Gastrocnemius medialis (tissue), 4 donors: Measurements from ENCODE around the gene TMEM269. TPM values are rescaled to one million over a fixed set of nuclear protein-coding genes. Genes with fewer than 3 reads are reported as not detected.

Experiments used
- ATAC-seq, 2 donors: fragments of 150-250 bp; one replicate each; pipeline ENCODE4 v1.9.1; 2016
- DNase-seq, 2 donors: peaks; one replicate each; pipeline ENCODE4 v3.0.0-alpha.2; 2019
- H3K27ac ChIP-seq, 4 donors: fragments of 200-600 bp; sonication (generic); 1 replicate in 1 of 4; 2 replicates in 3 of 4; pipeline ENCODE4 v1.5.1; 2016 to 2018; ENCODE audit warnings: mild to moderate bottlenecking in 2 of 4, moderate library complexity in 1 of 4
- H3K27me3 ChIP-seq, 3 donors: fragments of 200-600 bp; sonication (generic) in 2 of 3; 1 replicate in 1 of 3; 2 replicates in 2 of 3; pipeline versions ENCODE4 v1.5.1 to v1.6.0; 2016 to 2019; ENCODE audit warnings: mild to moderate bottlenecking in 1 of 3, moderate library complexity in 1 of 3
- H3K36me3 ChIP-seq, 2 donors: fragments of 200-600 bp; sonication (generic) in 1 of 2; one replicate each; pipeline ENCODE4 v1.5.1; 2017 to 2018
- H3K4me1 ChIP-seq, 2 donors: fragments of 200-600 bp; sonication (generic) in 1 of 2; one replicate each; pipeline ENCODE4 v1.5.1; 2016 to 2017; ENCODE audit warnings: mild to moderate bottlenecking in 2 of 2
- H3K4me3 ChIP-seq, 4 donors: fragments of 200-600 bp; sonication (generic) in 3 of 4; 1 replicate in 1 of 4; 2 replicates in 3 of 4; pipeline ENCODE4 v1.5.1; 2016 to 2019; ENCODE audit warnings: mild to moderate bottlenecking in 2 of 4
- H3K9me3 ChIP-seq, 3 donors: fragments of 200-600 bp; sonication (generic) in 2 of 3; 1 replicate in 1 of 3; 2 replicates in 2 of 3; pipeline ENCODE4 v1.5.1; 2016 to 2019
- POLR2A ChIP-seq, 2 donors: fragments of 450-650 bp; IDR thresholded peaks; one replicate each; pipeline ENCODE4 v1.6.1; 2017; ENCODE audit warnings: antibody characterized with exemption in 2 of 2, mild to moderate bottlenecking in 2 of 2, moderate library complexity in 2 of 2
- in situ Hi-C, 4 donors: fragments of 200-750 bp; cut with MboI; loops; one replicate each; pipeline versions ENCODE4 v1.15.0 to v1.8.0; 2017; ENCODE audit warnings: low sequenced_read_pairs in 4 of 4
- intact Hi-C: fragments of 100-400 bp; cut with DNase I; formaldehyde crosslinking; loops from one replicate; pipeline ENCODE4 v1.15.1; 2023; ENCODE audit warnings: low total_unique reads
- total RNA-seq, 4 donors: library from RNA; depleted of rRNA; stranded (reverse); fragments of >200 nt; gene quantifications; one replicate each; pipeline versions ENCODE4 v1.1.0 to v1.2.3, GENCODE V29; 2016
- TF ChIP-seq, protein P1 (sequence below), 5 experiments: fragments of 450-650 bp in 3 of 5; fragments of 200-600 bp in 2 of 5; sonication (generic) in 2 of 5; IDR thresholded peaks in 4 of 5; conservative IDR thresholded peaks in 1 of 5; 1 replicate in 4 of 5; 2 replicates in 1 of 5; pipeline ENCODE4 v1.5.1; 2016 to 2019; ENCODE audit warnings: antibody characterized with exemption in 5 of 5, mild to moderate bottlenecking in 3 of 5, moderate library complexity in 3 of 5

TMEM269 gene
- under 1 TPM in 2 of 4 donors, not detected in 2; 0.19 to 0.25 TPM for total RNA-seq

DNA sequence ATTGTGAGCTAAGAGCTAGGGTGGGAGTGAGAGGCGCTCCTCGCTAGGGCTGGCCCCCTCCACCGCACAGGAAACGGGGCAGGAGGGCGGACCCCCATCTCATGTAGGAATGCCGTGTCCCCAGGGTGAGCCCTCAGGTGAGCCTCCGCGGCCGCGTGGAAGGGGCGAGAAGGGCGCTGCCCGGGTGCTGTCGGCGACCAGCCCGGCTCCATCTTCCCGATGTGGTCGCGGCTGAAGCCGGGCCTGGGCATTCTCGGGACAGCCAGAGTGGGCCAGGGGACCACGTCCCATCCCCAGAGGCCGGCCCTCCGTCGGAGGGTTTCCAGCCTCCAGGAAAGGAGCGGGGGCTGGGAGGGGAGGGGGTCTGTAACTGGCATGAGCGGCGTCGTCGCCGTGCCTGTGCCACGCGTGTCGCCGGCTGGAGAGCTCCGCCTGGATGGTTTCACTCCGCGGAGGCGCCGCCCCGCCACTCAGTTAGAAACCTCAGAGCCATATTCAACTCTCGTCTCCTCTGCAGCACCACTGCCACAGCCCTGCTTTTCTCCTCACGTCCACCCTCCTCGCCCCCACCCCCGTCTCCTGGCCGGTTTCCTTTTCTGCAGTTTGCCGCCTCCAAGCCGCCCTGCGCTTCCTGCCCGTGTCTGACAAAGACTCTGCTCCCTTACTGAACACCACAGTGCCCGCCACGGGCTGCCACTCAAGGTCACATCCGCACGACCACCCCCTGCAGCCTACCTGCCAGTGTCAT is at the start of gene TMEM269:
TMEM269 (plus strand) TSS at position 46 of the 748 bp plus-strand sequence. CDS start 4,903 bp downstream, outside the sequence.
- Histone ChIP-seq H3K27me3 (peaks cover 0 to 10% (median 0%) of the 10 kb centered on the region in 3 donors), H3K36me3 (peaks cover 0 to 9% of the 10 kb centered on the region in 2 donors), H3K4me1 (peaks cover 0 to 11% of the 10 kb centered on the region in 2 donors), H3K4me3 (peak within 1 kb of the TSS; percentile 36 to 52 (median 48)), H3K27ac (no peak within 1 kb of the TSS), H3K9me3 (no peaks in the 10 kb centered on the region)
- ATAC-seq (no peak), DNase-seq (no peak)
- intact Hi-C loops: no loop called here
- no peak for TF ChIP-seq POLR2A (IDR thresholded peaks at IDR 0.05)
- TF ChIP-seq, protein P1, sequence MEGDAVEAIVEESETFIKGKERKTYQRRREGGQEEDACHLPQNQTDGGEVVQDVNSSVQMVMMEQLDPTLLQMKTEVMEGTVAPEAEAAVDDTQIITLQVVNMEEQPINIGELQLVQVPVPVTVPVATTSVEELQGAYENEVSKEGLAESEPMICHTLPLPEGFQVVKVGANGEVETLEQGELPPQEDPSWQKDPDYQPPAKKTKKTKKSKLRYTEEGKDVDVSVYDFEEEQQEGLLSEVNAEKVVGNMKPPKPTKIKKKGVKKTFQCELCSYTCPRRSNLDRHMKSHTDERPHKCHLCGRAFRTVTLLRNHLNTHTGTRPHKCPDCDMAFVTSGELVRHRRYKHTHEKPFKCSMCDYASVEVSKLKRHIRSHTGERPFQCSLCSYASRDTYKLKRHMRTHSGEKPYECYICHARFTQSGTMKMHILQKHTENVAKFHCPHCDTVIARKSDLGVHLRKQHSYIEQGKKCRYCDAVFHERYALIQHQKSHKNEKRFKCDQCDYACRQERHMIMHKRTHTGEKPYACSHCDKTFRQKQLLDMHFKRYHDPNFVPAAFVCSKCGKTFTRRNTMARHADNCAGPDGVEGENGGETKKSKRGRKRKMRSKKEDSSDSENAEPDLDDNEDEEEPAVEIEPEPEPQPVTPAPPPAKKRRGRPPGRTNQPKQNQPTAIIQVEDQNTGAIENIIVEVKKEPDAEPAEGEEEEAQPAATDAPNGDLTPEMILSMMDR (IDR thresholded peaks at IDR 0.05 in 4 of 5, conservative IDR thresholded peaks at IDR 0.05 in 1 of 5): no peak
- in situ Hi-C loops: loop anchor here in 2 of 4 donors (25.0 kb wide), 1 partner anchor 277 kb away; no protein-coding TSS in a partner anchor

DNA sequence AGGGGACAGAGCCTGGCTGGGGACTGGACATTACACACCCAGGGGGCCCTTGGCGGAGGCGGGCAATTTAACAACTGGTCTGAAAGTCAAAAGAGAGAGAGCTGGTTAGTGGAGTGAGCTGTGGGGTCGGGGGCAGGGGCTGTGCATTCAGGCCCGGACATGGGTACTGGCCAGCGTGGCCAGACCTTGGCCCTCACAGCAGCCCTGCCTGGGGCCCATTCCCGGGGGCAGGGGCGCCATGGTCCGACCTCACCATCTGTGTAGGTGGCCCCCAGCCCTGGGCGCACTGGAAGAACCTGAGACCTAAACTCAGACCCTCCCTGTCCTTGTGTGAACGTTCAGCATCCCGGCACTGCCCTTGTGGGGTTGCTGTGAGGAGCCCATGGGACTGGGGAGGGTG is 49.7 kb upstream of the TMEM269 start:
- Histone ChIP-seq H3K4me3 (no peak overlapping the region), H3K27me3 (no peaks in the 10 kb centered on the region), H3K36me3 (no peaks in the 10 kb centered on the region), H3K9me3 (no peaks in the 10 kb centered on the region), H3K27ac (no peak overlapping the region), H3K4me1 (no peaks in the 10 kb centered on the region)
- in situ Hi-C loops: loop anchor here in 1 of 4 donors (25.0 kb wide), 2 partner anchors 173 to 598 kb away; no protein-coding TSS in a partner anchor
- no peak for ATAC-seq
- intact Hi-C loops: no loop called here
- no peak for TF ChIP-seq POLR2A (IDR thresholded peaks at IDR 0.05)
- TF ChIP-seq, protein P1 (IDR thresholded peaks at IDR 0.05 in 4 of 5, conservative IDR thresholded peaks at IDR 0.05 in 1 of 5): no peak
- no peak for DNase-seq

- ATAC-seq: no peak
- Histone ChIP-seq H3K4me3 (no peak overlapping the region), H3K27ac (no peak overlapping the region), H3K9me3 (no peaks in the 10 kb centered on the region), H3K4me1 (no peaks in the 10 kb centered on the region), H3K27me3 (no peaks in the 10 kb centered on the region), H3K36me3 (no peaks in the 10 kb centered on the region)
- in situ Hi-C loops (loop anchor here in 1 of 4 donors (25.0 kb wide), 2 partner anchors 173 to 598 kb away; no protein-coding TSS in a partner anchor), intact Hi-C loops (no loop called here)
- DNase-seq: no peak
- no peak for TF ChIP-seq POLR2A (IDR thresholded peaks at IDR 0.05)
- TF ChIP-seq, protein P1 (IDR thresholded peaks at IDR 0.05 in 4 of 5, conservative IDR thresholded peaks at IDR 0.05 in 1 of 5): no peak
Measured at GRCh38 chr1:42735477-42736105, 49.2 kb upstream of the TMEM269 start.

- no peaks in the 10 kb centered on the region for H3K27me3 ChIP-seq
- intact Hi-C loops: no loop called here
- H3K9me3 ChIP-seq: no peaks in the 10 kb centered on the region
- in situ Hi-C loops: loop anchor here in 1 of 4 donors (25.0 kb wide), 2 partner anchors 174 to 599 kb away; no protein-coding TSS in a partner anchor
- no peaks in the 10 kb centered on the region for H3K36me3 ChIP-seq
- no peaks in the 10 kb centered on the region for H3K4me1 ChIP-seq
- H3K27ac ChIP-seq: no peak overlapping the region
- ATAC-seq (no peak), DNase-seq (no peak)
- no peak for TF ChIP-seq POLR2A (IDR thresholded peaks at IDR 0.05)
- TF ChIP-seq, protein P1 (IDR thresholded peaks at IDR 0.05 in 4 of 5, conservative IDR thresholded peaks at IDR 0.05 in 1 of 5): no peak
- no peak overlapping the region for H3K4me3 ChIP-seq
Measured at GRCh38 chr1:42736152-42736551, 48.6 kb upstream of the TMEM269 start.
